PC-9 (cell line): Measurements from ENCODE around the gene PRLR. TPM values are rescaled to one million over a fixed set of nuclear protein-coding genes. Genes with fewer than 3 reads are reported as not detected.

Experiments
- BruUV-seq: library from RNA; stranded (reverse); fragments of 400-500 nt; replicated peaks from 2 replicates; lab custom pipeline; 2021; lab: Mats Ljungman, UMichigan
- CTCF ChIA-PET: fragments of 300-600 bp; sonication (Branson Sonifier 250); formaldehyde crosslinking; loops from one replicate; lab custom pipeline; 2022; ENCODE audit warnings: antibody characterized with exemption; lab: Charles Lee
- POLR2A ChIA-PET: fragments of 300-600 bp; sonication (Branson Sonifier 250); formaldehyde crosslinking; loops from one replicate; lab custom pipeline; 2022; ENCODE audit warnings: antibody characterized with exemption; ENCODE audit not compliant: unreplicated experiment; lab: Charles Lee
- DNase-seq, 2 experiments: peaks; one replicate each; pipeline versions ENCODE4 v3.0.0 to v3.0.0-alpha.2; 2015 to 2022; ENCODE audit warnings: mixed read lengths in 1 of 2
- H2AFZ ChIP-seq: fragments of 200-600 bp; sonication (generic); 2 replicates; pipeline ENCODE4 v1.8.1; 2017; ENCODE audit warnings: antibody characterized with exemption
- H3F3A ChIP-seq: fragments of 200-600 bp; sonication (generic); 2 replicates; pipeline ENCODE4 v1.8.1; 2017; ENCODE audit warnings: antibody characterized with exemption, mild to moderate bottlenecking, low read depth; ENCODE audit not compliant: insufficient read depth
- H3K27ac ChIP-seq: fragments of 200-600 bp; sonication (generic); 2 replicates; pipeline ENCODE4 v1.6.1; 2016; ENCODE audit warnings: mixed run types
- H3K27me3 ChIP-seq: fragments of 200-600 bp; sonication (generic); 2 replicates; pipeline ENCODE4 v1.6.1; 2016; ENCODE audit warnings: low read depth, mixed run types; ENCODE audit not compliant: insufficient read depth
- H3K36me3 ChIP-seq: fragments of 200-600 bp; sonication (generic); 2 replicates; pipeline ENCODE4 v1.6.1; 2016; ENCODE audit warnings: low read depth, mixed run types
- H3K4me1 ChIP-seq: fragments of 200-600 bp; sonication (generic); replicated peaks from 2 replicates; pipeline ENCODE4 v1.6.1; 2016; ENCODE audit warnings: mixed run types; ENCODE audit not compliant: insufficient read depth
- H3K4me2 ChIP-seq: fragments of 200-600 bp; sonication (generic); 2 replicates; pipeline ENCODE4 v1.6.1; 2017; ENCODE audit warnings: mixed run types
- H3K4me3 ChIP-seq: fragments of 200-600 bp; sonication (generic); 2 replicates; pipeline ENCODE4 v1.6.1; 2016; ENCODE audit warnings: mixed run types
- H3K79me2 ChIP-seq: fragments of 200-600 bp; sonication (generic); 2 replicates; pipeline ENCODE4 v1.6.1; 2017; ENCODE audit warnings: low read depth, mixed run types
- H3K9me2 ChIP-seq: fragments of 200-600 bp; sonication (generic); 2 replicates; pipeline ENCODE4 v1.8.1; 2017; ENCODE audit warnings: mild to moderate bottlenecking; ENCODE audit not compliant: insufficient read depth
- H3K9me3 ChIP-seq: fragments of 200-600 bp; sonication (generic); 2 replicates; pipeline ENCODE4 v1.8.1; 2016; ENCODE audit warnings: low read depth; ENCODE audit not compliant: insufficient read depth
- H4K20me1 ChIP-seq: fragments of 200-600 bp; sonication (generic); 2 replicates; pipeline ENCODE4 v1.8.1; 2017; ENCODE audit not compliant: insufficient read depth
- EZH2 ChIP-seq: fragments of 200-600 bp; sonication (generic); IDR thresholded peaks from 2 replicates; pipeline ENCODE4 v1.8.0; 2017; ENCODE audit warnings: antibody characterized with exemption, low read depth
- intact Hi-C: fragments of 100-400 bp; cut with micrococcal nuclease; formaldehyde crosslinking; loops from one replicate; pipeline ENCODE4 v1.10.0; 2022; ENCODE audit not compliant: unreplicated experiment
- total RNA-seq: library from RNA; stranded (reverse); gene quantifications from 2 replicates; pipeline ENCODE4 v1.2.3, GENCODE V29; 2021
- TF ChIP-seq, protein P1 (sequence below): fragments of 200-600 bp; sonication (generic); conservative IDR thresholded peaks from 2 replicates; pipeline ENCODE4 v1.6.1; 2017; ENCODE audit warnings: mixed run types, antibody characterized with exemption, mild to moderate bottlenecking, moderate library complexity

The PRLR gene
- total RNA-seq, 1 experiment from 2014 or later = not detected

DNA sequence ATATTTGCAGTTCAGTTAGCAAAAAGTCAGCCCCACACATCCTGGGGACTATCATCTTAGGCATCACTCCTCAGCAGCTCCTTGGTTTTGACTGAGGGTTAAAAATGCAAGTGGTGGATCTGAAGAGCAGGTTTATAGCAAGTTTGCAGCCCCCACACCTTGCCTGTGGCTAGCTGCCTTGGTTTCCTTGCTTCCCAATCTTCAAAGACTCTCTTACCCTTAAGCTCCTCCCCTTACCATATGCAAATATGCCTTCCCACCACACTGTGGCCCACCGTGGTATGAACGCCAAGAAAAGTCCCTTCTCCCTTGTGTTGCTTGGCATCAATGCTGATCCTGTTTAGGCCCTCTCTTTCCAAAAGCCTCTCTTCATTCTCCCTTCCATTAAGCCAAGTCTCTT is 137.6 kb downstream of the PRLR start:
- Histone ChIP-seq H3K79me2 (no peaks in the 10 kb centered on the region), H3K4me2 (no peak overlapping the region), H3K27me3 (peaks cover 90% of the 10 kb centered on the region), H4K20me1 (no peaks in the 10 kb centered on the region), H3K9me2 (no peaks in the 10 kb centered on the region), H3K4me3 (no peak overlapping the region), H3K4me1 (no peaks in the 10 kb centered on the region), H2AFZ (no peak overlapping the region), H3K27ac (no peak overlapping the region), H3K36me3 (no peaks in the 10 kb centered on the region), H3F3A (no peaks in the 10 kb centered on the region), H3K9me3 (no peaks in the 10 kb centered on the region)
- DNase-seq = no peak
- intact Hi-C loops = no loop called here
- no TSS peak for BruUV-seq
- ChIA-PET CTCF (no interaction called here), POLR2A (no interaction called here)
- TF ChIP-seq, protein P1, sequence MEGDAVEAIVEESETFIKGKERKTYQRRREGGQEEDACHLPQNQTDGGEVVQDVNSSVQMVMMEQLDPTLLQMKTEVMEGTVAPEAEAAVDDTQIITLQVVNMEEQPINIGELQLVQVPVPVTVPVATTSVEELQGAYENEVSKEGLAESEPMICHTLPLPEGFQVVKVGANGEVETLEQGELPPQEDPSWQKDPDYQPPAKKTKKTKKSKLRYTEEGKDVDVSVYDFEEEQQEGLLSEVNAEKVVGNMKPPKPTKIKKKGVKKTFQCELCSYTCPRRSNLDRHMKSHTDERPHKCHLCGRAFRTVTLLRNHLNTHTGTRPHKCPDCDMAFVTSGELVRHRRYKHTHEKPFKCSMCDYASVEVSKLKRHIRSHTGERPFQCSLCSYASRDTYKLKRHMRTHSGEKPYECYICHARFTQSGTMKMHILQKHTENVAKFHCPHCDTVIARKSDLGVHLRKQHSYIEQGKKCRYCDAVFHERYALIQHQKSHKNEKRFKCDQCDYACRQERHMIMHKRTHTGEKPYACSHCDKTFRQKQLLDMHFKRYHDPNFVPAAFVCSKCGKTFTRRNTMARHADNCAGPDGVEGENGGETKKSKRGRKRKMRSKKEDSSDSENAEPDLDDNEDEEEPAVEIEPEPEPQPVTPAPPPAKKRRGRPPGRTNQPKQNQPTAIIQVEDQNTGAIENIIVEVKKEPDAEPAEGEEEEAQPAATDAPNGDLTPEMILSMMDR = no peak
- TF ChIP-seq EZH2 = no peak

DNA sequence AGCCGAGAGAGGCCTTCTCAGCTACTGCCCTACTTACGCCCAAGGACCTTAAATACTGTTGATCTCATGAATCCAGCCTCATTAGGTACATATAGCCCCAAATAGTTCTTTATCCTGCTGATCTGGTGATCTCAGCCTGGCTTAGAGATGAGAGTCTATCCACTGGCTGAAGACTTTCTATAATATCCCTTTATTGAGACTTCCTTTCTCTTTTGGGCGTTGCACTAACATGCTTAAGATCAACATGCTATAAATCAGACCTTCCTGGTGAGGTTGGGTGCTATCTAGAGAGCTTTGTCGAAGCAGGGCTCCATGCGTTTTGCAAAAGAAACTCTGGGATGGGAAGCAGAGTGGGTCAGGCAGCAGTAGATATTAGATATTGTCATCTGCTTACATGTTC is 138.6 kb downstream of the PRLR start:
- Histone ChIP-seq H3K36me3 (no peaks in the 10 kb centered on the region), H2AFZ (no peak overlapping the region), H3K27me3 (peaks cover 88% of the 10 kb centered on the region), H3F3A (no peaks in the 10 kb centered on the region), H3K4me3 (no peak overlapping the region), H4K20me1 (no peaks in the 10 kb centered on the region), H3K4me1 (no peaks in the 10 kb centered on the region), H3K9me3 (no peaks in the 10 kb centered on the region), H3K27ac (no peak overlapping the region), H3K79me2 (no peaks in the 10 kb centered on the region), H3K9me2 (no peaks in the 10 kb centered on the region), H3K4me2 (no peak overlapping the region)
- POLR2A ChIA-PET = interaction anchor here (0.6 kb wide), 1 partner anchor 832 kb away, joined by 4 read pairs; no protein-coding TSS in a partner anchor
- peak in 1 of 2 experiments; percentile 12 for DNase-seq
- intact Hi-C loops = no loop called here
- CTCF ChIA-PET = no interaction called here
- no TSS peak for BruUV-seq
- TF ChIP-seq EZH2 = no peak
- TF ChIP-seq, protein P1 = no peak

DNA sequence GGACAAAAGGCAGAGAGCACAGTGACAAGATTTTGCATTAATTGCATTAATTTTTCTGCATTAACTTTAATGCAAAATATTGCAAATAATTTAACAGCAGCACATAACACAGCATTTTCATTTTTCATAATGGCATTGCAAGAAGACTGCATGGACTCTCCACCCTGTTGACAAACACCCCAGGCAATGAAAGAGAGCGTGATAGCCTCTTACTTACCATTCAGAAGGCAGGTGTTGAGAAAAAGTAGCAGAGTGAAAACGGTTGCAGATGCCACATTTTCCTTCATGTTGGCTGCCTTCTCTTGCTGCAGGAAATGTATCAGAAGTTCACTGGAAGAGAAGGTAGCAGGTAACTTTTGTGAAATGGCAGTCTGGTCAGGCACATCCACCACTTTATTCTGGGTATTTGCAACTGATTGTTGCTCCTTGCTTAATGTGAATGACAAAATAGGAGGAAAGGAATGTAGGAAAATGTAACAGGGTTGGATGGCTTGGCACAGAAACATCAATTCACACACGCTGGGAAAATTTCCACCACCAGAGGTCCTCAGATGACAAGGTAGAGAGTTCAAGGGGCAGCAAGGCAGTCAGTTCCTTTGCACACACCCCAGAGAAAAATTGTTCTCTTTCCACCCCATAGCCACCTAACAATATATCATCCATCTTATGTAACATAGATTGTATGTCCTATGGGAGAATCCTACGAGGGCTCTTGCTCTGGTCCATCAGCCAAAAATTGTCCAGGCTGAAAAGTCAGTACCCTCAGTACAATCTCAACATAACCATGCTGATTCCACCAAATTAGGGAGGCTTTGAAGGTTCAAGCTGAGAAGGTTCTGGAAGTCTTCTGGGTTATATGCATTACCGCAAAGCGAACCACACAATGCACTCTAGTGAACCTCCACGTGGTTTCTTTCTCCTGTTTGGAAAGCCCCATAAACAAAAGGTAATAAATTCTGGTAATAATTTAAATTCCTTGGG is 140.7 kb downstream of the PRLR start:
- Histone ChIP-seq H3K27ac (no peak overlapping the region), H3K9me2 (no peaks in the 10 kb centered on the region), H3K4me3 (no peak overlapping the region), H3F3A (no peaks in the 10 kb centered on the region), H3K9me3 (no peaks in the 10 kb centered on the region), H4K20me1 (no peaks in the 10 kb centered on the region), H3K36me3 (no peaks in the 10 kb centered on the region), H3K27me3 (peaks cover 72% of the 10 kb centered on the region), H3K4me1 (no peaks in the 10 kb centered on the region), H3K79me2 (no peaks in the 10 kb centered on the region), H3K4me2 (no peak overlapping the region), H2AFZ (no peak overlapping the region)
- BruUV-seq = no TSS peak
- POLR2A ChIA-PET = no interaction called here
- CTCF ChIA-PET = interaction anchor here (1.1 kb wide), 1 partner anchor 836 kb away, joined by 12 read pairs; no protein-coding TSS in a partner anchor
- no peak for TF ChIP-seq EZH2
- TF ChIP-seq, protein P1 = peak; percentile 80
- intact Hi-C loops = loop anchor here (1.0 to 10.0 kb wide), 4 partner anchors 113 to 1604 kb away; no protein-coding TSS in a partner anchor
- peak; percentile 44 to 46 for DNase-seq
